ENCODE measurements around the gene NFKB2. TPM values are rescaled to one million over a fixed set of nuclear protein-coding genes. Genes with fewer than 3 reads are reported as not detected.

NFKB2 gene
- total and polyA plus RNA-seq, 2 of the 8 experiments (the other 6 are each of a cell fraction or from before 2014, with no cell fraction given): 20.4 to 31.4 TPM

DNA sequence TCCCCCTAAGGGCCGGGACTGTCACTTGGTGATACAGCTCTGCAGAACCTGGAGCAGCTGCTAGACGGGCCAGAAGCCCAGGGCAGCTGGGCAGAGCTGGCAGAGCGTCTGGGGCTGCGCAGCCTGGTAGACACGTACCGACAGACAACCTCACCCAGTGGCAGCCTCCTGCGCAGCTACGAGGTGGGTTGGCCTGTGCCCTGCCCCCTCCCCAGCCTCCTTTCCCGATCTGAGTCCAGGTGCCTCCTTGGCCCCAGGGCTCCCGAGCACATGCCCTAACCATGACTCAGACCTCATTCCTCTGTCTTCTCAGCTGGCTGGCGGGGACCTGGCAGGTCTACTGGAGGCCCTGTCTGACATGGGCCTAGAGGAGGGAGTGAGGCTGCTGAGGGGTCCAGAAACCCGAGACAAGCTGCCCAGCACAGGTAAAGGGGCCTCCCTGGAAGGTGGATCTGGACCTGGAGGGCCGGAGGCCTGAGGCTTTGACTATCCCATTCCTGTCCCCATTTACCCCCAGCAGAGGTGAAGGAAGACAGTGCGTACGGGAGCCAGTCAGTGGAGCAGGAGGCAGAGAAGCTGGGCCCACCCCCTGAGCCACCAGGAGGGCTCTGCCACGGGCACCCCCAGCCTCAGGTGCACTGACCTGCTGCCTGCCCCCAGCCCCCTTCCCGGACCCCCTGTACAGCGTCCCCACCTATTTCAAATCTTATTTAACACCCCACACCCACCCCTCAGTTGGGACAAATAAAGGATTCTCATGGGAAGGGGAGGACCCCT, 6.4 kb downstream of the NFKB2 start (continued):
- TF ChIP-seq, protein P1, sequence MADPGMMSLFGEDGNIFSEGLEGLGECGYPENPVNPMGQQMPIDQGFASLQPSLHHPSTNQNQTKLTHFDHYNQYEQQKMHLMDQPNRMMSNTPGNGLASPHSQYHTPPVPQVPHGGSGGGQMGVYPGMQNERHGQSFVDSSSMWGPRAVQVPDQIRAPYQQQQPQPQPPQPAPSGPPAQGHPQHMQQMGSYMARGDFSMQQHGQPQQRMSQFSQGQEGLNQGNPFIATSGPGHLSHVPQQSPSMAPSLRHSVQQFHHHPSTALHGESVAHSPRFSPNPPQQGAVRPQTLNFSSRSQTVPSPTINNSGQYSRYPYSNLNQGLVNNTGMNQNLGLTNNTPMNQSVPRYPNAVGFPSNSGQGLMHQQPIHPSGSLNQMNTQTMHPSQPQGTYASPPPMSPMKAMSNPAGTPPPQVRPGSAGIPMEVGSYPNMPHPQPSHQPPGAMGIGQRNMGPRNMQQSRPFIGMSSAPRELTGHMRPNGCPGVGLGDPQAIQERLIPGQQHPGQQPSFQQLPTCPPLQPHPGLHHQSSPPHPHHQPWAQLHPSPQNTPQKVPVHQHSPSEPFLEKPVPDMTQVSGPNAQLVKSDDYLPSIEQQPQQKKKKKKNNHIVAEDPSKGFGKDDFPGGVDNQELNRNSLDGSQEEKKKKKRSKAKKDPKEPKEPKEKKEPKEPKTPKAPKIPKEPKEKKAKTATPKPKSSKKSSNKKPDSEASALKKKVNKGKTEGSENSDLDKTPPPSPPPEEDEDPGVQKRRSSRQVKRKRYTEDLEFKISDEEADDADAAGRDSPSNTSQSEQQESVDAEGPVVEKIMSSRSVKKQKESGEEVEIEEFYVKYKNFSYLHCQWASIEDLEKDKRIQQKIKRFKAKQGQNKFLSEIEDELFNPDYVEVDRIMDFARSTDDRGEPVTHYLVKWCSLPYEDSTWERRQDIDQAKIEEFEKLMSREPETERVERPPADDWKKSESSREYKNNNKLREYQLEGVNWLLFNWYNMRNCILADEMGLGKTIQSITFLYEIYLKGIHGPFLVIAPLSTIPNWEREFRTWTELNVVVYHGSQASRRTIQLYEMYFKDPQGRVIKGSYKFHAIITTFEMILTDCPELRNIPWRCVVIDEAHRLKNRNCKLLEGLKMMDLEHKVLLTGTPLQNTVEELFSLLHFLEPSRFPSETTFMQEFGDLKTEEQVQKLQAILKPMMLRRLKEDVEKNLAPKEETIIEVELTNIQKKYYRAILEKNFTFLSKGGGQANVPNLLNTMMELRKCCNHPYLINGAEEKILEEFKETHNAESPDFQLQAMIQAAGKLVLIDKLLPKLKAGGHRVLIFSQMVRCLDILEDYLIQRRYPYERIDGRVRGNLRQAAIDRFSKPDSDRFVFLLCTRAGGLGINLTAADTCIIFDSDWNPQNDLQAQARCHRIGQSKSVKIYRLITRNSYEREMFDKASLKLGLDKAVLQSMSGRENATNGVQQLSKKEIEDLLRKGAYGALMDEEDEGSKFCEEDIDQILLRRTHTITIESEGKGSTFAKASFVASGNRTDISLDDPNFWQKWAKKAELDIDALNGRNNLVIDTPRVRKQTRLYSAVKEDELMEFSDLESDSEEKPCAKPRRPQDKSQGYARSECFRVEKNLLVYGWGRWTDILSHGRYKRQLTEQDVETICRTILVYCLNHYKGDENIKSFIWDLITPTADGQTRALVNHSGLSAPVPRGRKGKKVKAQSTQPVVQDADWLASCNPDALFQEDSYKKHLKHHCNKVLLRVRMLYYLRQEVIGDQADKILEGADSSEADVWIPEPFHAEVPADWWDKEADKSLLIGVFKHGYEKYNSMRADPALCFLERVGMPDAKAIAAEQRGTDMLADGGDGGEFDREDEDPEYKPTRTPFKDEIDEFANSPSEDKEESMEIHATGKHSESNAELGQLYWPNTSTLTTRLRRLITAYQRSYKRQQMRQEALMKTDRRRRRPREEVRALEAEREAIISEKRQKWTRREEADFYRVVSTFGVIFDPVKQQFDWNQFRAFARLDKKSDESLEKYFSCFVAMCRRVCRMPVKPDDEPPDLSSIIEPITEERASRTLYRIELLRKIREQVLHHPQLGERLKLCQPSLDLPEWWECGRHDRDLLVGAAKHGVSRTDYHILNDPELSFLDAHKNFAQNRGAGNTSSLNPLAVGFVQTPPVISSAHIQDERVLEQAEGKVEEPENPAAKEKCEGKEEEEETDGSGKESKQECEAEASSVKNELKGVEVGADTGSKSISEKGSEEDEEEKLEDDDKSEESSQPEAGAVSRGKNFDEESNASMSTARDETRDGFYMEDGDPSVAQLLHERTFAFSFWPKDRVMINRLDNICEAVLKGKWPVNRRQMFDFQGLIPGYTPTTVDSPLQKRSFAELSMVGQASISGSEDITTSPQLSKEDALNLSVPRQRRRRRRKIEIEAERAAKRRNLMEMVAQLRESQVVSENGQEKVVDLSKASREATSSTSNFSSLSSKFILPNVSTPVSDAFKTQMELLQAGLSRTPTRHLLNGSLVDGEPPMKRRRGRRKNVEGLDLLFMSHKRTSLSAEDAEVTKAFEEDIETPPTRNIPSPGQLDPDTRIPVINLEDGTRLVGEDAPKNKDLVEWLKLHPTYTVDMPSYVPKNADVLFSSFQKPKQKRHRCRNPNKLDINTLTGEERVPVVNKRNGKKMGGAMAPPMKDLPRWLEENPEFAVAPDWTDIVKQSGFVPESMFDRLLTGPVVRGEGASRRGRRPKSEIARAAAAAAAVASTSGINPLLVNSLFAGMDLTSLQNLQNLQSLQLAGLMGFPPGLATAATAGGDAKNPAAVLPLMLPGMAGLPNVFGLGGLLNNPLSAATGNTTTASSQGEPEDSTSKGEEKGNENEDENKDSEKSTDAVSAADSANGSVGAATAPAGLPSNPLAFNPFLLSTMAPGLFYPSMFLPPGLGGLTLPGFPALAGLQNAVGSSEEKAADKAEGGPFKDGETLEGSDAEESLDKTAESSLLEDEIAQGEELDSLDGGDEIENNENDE (IDR thresholded peaks at IDR 0.05; ENCODE audit: insufficient replicate concordance, low read length): no peak
- TF ChIP-seq, protein P2, sequence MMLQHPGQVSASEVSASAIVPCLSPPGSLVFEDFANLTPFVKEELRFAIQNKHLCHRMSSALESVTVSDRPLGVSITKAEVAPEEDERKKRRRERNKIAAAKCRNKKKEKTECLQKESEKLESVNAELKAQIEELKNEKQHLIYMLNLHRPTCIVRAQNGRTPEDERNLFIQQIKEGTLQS (IDR thresholded peaks at IDR 0.05; ENCODE audit: insufficient read depth, low read depth, low read length): no peak
- TF ChIP-seq SIRT6 (IDR thresholded peaks at IDR 0.05; ENCODE audit: low read length) (no peak), TBP (IDR thresholded peaks at IDR 0.05; ENCODE audit: low read depth, low read length) (no peak), SIN3A (conservative IDR thresholded peaks at IDR 0.05 in 1 of 2, IDR thresholded peaks at IDR 0.05 in 1 of 2; ENCODE audit: low read depth in 1 of 2, low read length in 2 of 2) (no peak), FOSL1 (IDR thresholded peaks at IDR 0.05; ENCODE audit: insufficient read depth, low read depth, low read length) (no peak)
- TF ChIP-seq, protein P3, sequence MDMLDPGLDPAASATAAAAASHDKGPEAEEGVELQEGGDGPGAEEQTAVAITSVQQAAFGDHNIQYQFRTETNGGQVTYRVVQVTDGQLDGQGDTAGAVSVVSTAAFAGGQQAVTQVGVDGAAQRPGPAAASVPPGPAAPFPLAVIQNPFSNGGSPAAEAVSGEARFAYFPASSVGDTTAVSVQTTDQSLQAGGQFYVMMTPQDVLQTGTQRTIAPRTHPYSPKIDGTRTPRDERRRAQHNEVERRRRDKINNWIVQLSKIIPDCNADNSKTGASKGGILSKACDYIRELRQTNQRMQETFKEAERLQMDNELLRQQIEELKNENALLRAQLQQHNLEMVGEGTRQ (IDR thresholded peaks at IDR 0.05; ENCODE audit: low read length): no peak
